K562 (cell line): Measurements from ENCODE around the gene CMTM1.

ENCODE experiments used
- CREB5 ChIP-seq: fragments of 250-450 bp; sonication (Bioruptor Pico); IDR thresholded peaks from 2 replicates; pipeline ENCODE4 v1.5.0; 2020; ENCODE audit warnings: mild to moderate bottlenecking
- CTCF ChIP-seq, 3 experiments: IDR thresholded peaks in 2 of 3; conservative IDR thresholded peaks in 1 of 3; 2 replicates each; pipeline ENCODE4 v1.5.1; 2011 to 2012; ENCODE audit warnings: low read length in 3 of 3, mild to moderate bottlenecking in 3 of 3, control low read depth in 2 of 3, improper control_type of control experiment in 1 of 3, inconsistent platforms in 1 of 3, low read depth in 1 of 3, mixed read lengths in 1 of 3, moderate library complexity in 1 of 3; ENCODE audit not compliant: insufficient read depth in 2 of 3
- HDGF ChIP-seq: fragments of 450-650 bp; IDR thresholded peaks from 2 replicates; pipeline ENCODE4 v1.6.1; 2016
- MYC ChIP-seq, 2 experiments: fragments of 250-450 bp in 1 of 2; sonication (Bioruptor Pico) in 1 of 2; IDR thresholded peaks; 2 replicates each; pipeline versions ENCODE4 v1.5.1 to v1.6.1; 2012 to 2021; ENCODE audit warnings: low read depth in 2 of 2, borderline replicate concordance in 1 of 2, improper control_type of control experiment in 1 of 2, low read length in 1 of 2, mild to moderate bottlenecking in 1 of 2, moderate library complexity in 1 of 2
- POLR2A ChIP-seq: fragments of 450-650 bp; conservative IDR thresholded peaks from 2 replicates; pipeline ENCODE4 v1.6.1; 2016
- RREB1 ChIP-seq: fragments of 250-450 bp; sonication (Bioruptor Pico); IDR thresholded peaks from 2 replicates; pipeline ENCODE4 v1.4.0; 2020
- STAT5B ChIP-seq: fragments of 250-450 bp; sonication (Bioruptor Pico); IDR thresholded peaks from 2 replicates; pipeline ENCODE4 v1.8.0; 2021; ENCODE audit warnings: mild to moderate bottlenecking, inconsistent platforms
- TF ChIP-seq, protein P1 (sequence below): sonication (generic); formaldehyde crosslinking; IDR thresholded peaks from 2 replicates; pipeline ENCODE4 v1.9.0; 2022; ENCODE audit warnings: mild to moderate bottlenecking, missing genetic modification reagents

DNA sequence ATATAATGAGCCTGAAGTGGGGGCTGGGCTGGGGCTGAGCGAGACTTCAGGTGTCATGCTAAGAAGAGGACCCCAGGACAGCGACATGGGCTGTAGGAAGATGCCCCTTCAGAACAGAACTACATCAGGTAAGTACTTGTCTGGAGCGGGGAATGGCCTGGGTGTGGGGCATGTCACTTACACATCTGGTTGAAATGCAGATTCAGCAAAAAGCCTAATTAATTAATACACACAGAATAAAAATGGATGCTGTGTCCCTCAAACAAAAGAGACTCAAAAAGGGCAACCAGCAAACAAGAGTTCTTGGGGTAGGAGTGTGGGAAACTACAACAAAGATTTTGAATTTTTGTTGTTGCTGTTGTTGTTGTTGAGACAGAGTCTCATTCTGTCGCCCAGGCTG is 24.8 kb downstream of the CMTM1 start:
- TF ChIP-seq, protein P1, sequence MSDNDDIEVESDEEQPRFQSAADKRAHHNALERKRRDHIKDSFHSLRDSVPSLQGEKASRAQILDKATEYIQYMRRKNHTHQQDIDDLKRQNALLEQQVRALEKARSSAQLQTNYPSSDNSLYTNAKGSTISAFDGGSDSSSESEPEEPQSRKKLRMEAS (CRISPR knock-in tag) = no peak
- TF ChIP-seq MYC (IDR thresholded peaks at IDR 0.05; ENCODE audit: low read depth, low read length) (no peak), MYC (CRISPR knock-in tag; IDR thresholded peaks at IDR 0.05; ENCODE audit: borderline replicate concordance, low read depth) (no peak), RREB1 (CRISPR knock-in tag) (no peak), CTCF (IDR thresholded peaks at IDR 0.05 in 2 of 3, conservative IDR thresholded peaks at IDR 0.05 in 1 of 3; ENCODE audit: insufficient read depth in 2 of 3, low read depth in 1 of 3, low read length in 3 of 3) (no peak), POLR2A (no peak), CREB5 (CRISPR knock-in tag) (no peak), STAT5B (CRISPR knock-in tag) (no peak), HDGF (no peak)
